BJ (cell line): Measurements from ENCODE around the gene AP3B2. TPM values are rescaled to one million over a fixed set of nuclear protein-coding genes. Genes with fewer than 3 reads are reported as not detected.
"Not testable (repeated sequence)": the region's sequence is repeated elsewhere in the genome, so short reads cannot be mapped to it uniquely, and the experiment has no call there.

Source experiments
- CTCF ChIA-PET: fragments of 350-600 bp; formaldehyde crosslinking; extraction: SDS; loops from one replicate; lab custom pipeline; 2021; ENCODE audit warnings: antibody characterized with exemption, inconsistent platforms; lab: Yijun Ruan, JAX
- POLR2A ChIA-PET: fragments of 300-600 bp; sonication (Branson Sonifier 250); formaldehyde crosslinking; extraction: SDS; loops from one replicate; lab custom pipeline; 2021; ENCODE audit warnings: antibody characterized with exemption; lab: Charles Lee
- DNase-seq: peaks from one replicate; pipeline ENCODE4 v3.0.0-alpha.2; 2011; ENCODE audit warnings: low read depth
- H3K27me3 ChIP-seq: 2 replicates; pipeline ENCODE4 v1.6.0; 2011; ENCODE audit warnings: low read length; ENCODE audit not compliant: control insufficient read depth, insufficient read depth
- H3K36me3 ChIP-seq: 2 replicates; pipeline ENCODE4 v1.5.1; 2011; ENCODE audit warnings: low read length; ENCODE audit not compliant: control insufficient read depth, insufficient read depth
- H3K4me3 ChIP-seq: 2 replicates; pipeline ENCODE4 v1.5.1; 2011; ENCODE audit warnings: low read depth, mild to moderate bottlenecking, control low read depth, low read length
- polyA plus RNA-seq: library from polyadenylated mRNA; depleted of rRNA; stranded (reverse); fragments of >200 nt; gene quantifications from 2 replicates; pipeline ENCODE4 v1.2.3, GENCODE V29; 2011
- TF ChIP-seq, protein P1 (sequence below): IDR thresholded peaks from 2 replicates; pipeline ENCODE4 v1.5.1; 2011; ENCODE audit warnings: low read depth, mild to moderate bottlenecking, control low read depth, inconsistent platforms, low read length, moderate library complexity; ENCODE audit not compliant: insufficient read depth

The AP3B2 gene
- polyA plus RNA-seq, 1 experiment, result 0.54 TPM

- ChIA-PET POLR2A (no interaction called here), CTCF (no interaction called here)
- no peak for DNase-seq
- TF ChIP-seq, protein P1, sequence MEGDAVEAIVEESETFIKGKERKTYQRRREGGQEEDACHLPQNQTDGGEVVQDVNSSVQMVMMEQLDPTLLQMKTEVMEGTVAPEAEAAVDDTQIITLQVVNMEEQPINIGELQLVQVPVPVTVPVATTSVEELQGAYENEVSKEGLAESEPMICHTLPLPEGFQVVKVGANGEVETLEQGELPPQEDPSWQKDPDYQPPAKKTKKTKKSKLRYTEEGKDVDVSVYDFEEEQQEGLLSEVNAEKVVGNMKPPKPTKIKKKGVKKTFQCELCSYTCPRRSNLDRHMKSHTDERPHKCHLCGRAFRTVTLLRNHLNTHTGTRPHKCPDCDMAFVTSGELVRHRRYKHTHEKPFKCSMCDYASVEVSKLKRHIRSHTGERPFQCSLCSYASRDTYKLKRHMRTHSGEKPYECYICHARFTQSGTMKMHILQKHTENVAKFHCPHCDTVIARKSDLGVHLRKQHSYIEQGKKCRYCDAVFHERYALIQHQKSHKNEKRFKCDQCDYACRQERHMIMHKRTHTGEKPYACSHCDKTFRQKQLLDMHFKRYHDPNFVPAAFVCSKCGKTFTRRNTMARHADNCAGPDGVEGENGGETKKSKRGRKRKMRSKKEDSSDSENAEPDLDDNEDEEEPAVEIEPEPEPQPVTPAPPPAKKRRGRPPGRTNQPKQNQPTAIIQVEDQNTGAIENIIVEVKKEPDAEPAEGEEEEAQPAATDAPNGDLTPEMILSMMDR, result no peak
- H3K27me3 ChIP-seq, result peaks cover 2% of the 10 kb centered on the region; the same call in 1 of the 2 replicates
- no peaks in the 10 kb centered on the region for H3K36me3 ChIP-seq
- H3K4me3 ChIP-seq, result no peak overlapping the region
These were observed 1.3 kb upstream of the AP3B2 start for GRCh38 chr15:82710926-82711490.

- CTCF ChIA-PET, result interaction anchor here (1.4 kb wide), 1 partner anchor 40 kb away, joined by 3 read pairs; no protein-coding TSS in a partner anchor
- Histone ChIP-seq H3K36me3 (no peaks in the 10 kb centered on the region), H3K27me3 (0 out of 2 replicates have a peak, but pooled peaks cover 2% of the 10 kb centered on the region), H3K4me3 (peak overlapping the region; percentile 57)
- DNase-seq, result no peak
- POLR2A ChIA-PET, result no interaction called here
- TF ChIP-seq, protein P1, result no peak
These were observed 507 bp upstream of the AP3B2 start for GRCh38 chr15:82710208-82710555.

GRCh38 chr15:82709081-82709420 is 624 bp downstream of the AP3B2 start:
- CTCF ChIA-PET, result interaction anchor here (1.4 kb wide), 1 partner anchor 41 kb away, joined by 3 read pairs; no protein-coding TSS in a partner anchor
- POLR2A ChIA-PET, result no interaction called here
- Histone ChIP-seq H3K36me3 (no peaks in the 10 kb centered on the region), H3K27me3 (0 out of 2 replicates have a peak, but pooled peaks cover 2% of the 10 kb centered on the region), H3K4me3 (peak overlapping the region; percentile 57)
- no peak for DNase-seq
- TF ChIP-seq, protein P1, result no peak

DNA sequence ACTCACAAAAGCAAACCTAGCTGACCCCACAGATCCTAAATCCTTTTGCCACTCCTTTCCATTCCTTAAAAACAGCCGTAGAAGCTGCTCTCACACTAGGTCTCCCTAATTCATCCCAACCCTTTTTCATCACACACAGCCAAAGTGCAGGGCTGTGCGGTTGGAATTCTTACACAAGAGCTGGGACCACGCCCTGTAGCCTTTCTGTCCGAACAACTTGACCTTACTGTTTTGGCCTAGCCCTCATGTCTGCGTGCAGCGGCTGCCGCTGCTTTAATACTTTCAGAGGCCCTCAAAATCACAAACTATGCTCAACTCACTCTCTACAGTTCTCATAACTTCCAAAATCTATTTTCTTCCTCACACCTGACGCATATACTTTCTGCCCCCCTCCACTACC is 3.8 kb downstream of the AP3B2 start:
- CTCF ChIA-PET, H3K36me3 ChIP-seq, H3K27me3 ChIP-seq, POLR2A ChIA-PET, DNase-seq, H3K4me3 ChIP-seq: not testable (repeated sequence)

DNA sequence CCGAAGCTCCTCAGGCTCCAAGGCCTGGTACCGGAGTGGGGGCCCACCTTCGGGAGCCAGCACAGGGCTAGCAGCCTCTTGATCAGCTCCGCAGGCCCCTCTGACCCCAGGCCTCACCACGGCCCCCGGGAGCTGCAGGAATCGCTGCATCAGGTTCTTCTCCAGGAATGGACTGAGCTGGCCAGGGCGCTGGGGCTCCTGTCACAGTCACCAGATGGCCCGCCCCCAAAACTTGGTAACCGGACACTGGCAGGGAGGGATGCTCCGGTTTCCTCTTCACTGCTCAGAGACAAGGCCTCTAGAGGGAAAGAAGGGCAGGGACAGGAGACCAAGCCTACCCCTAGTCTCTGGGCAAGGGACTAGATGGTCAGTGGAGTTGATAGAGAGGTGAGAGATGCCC is 9.9 kb downstream of the AP3B2 start:
- ChIA-PET CTCF (no interaction called here), POLR2A (no interaction called here)
- H3K4me3 ChIP-seq, result no peak overlapping the region
- TF ChIP-seq, protein P1, result no peak
- no peaks in the 10 kb centered on the region for H3K36me3 ChIP-seq
- DNase-seq, result no peak
- H3K27me3 ChIP-seq, result no peaks in the 10 kb centered on the region
